Measurements from ENCODE around the gene CTAG2. TPM values are rescaled to one million over a fixed set of nuclear protein-coding genes. Genes with fewer than 3 reads are reported as not detected.

The CTAG2 gene
- total and polyA plus RNA-seq, 2 donors (not counting 1 experiment from before 2014, with no cell fraction given), result not detected

- H3K9ac ChIP-seq (ENCODE audit: low read length), result no peak overlapping the region
- intact Hi-C loops (cut with micrococcal nuclease), result no loop called here
- ATAC-seq (ENCODE audit: low read depth) (no peak), DNase-seq (no peak)
- TF ChIP-seq EZH2 (IDR thresholded peaks at IDR 0.05; ENCODE audit: borderline replicate concordance, insufficient read depth, low read depth, low read length, poor library complexity, severe bottlenecking), result no peak
- no peak for TF ChIP-seq CTCF (IDR thresholded peaks at IDR 0.05)
- 100% methylated on average over 8 of the region's 12 CpGs for WGBS (ENCODE audit: insufficient coverage)
- Mint-ChIP-seq H3K4me3 (no peak overlapping the region), H3K27me3 (no peaks in the 10 kb centered on the region), H3K4me1 (peaks cover 13% of the 10 kb centered on the region), H3K27ac (no peak overlapping the region), H3K9me3 (ENCODE audit: insufficient read depth) (peaks cover 3% of the 10 kb centered on the region)
- H3K4me2 ChIP-seq (replicated peaks; ENCODE audit: low read depth, low read length, poor library complexity, severe bottlenecking), result no peak overlapping the region
- H4K20me1 ChIP-seq (ENCODE audit: control insufficient read depth, insufficient read depth, low read length, poor library complexity, severe bottlenecking), result no peaks in the 10 kb centered on the region
- H3K79me2 ChIP-seq (ENCODE audit: control insufficient read depth, insufficient read depth, low read length), result no peaks in the 10 kb centered on the region
- H3K4me3 ChIP-seq (ENCODE audit: control extremely low read depth in 1 of 5, extremely low read depth in 1 of 5, insufficient read depth in 1 of 5, low read depth in 2 of 5, low read length in 4 of 5), result no peak overlapping the region
- H3K4me1 ChIP-seq (ENCODE audit: control insufficient read depth in 2 of 2, insufficient read depth in 2 of 2, low read length in 2 of 2), result peaks cover 7 to 20% of the 10 kb centered on the region in 2 donors
- H2AFZ ChIP-seq (ENCODE audit: insufficient read depth, low read depth, low read length, poor library complexity, severe bottlenecking), result no peak overlapping the region
- H3K9me3 ChIP-seq (ENCODE audit: control extremely low read depth in 1 of 3, control insufficient read depth in 2 of 3, insufficient read depth in 1 of 3, low read length in 2 of 3), result no peaks in the 10 kb centered on the region
- ChIA-PET POLR2A (no interaction called here), CTCF (no interaction called here)
- H3K27me3 ChIP-seq (replicated peaks in 1 of 4; ENCODE audit: control extremely low read depth in 1 of 4, control insufficient read depth in 3 of 4, insufficient read depth in 4 of 4, low read length in 3 of 4), result no peaks in the 10 kb centered on the region
- H3K27ac ChIP-seq (ENCODE audit: low read length in 2 of 2), result no peak overlapping the region
- H3K36me3 ChIP-seq (replicated peaks in 1 of 2; ENCODE audit: control extremely low read depth in 1 of 2, control insufficient read depth in 1 of 2, extremely low read depth in 1 of 2, insufficient read depth in 2 of 2, low read length in 1 of 2), result no peaks in the 10 kb centered on the region
Measured at GRCh38 chrX:154658187-154658586, 4.8 kb upstream of the CTAG2 start.

- Mint-ChIP-seq H3K27ac (no peak overlapping the region), H3K27me3 (no peaks in the 10 kb centered on the region), H3K4me3 (no peak overlapping the region), H3K4me1 (peaks cover 11% of the 10 kb centered on the region), H3K9me3 (ENCODE audit: insufficient read depth) (peaks cover 3% of the 10 kb centered on the region)
- Histone ChIP-seq H3K4me2 (replicated peaks; ENCODE audit: low read depth, low read length, poor library complexity, severe bottlenecking) (no peak overlapping the region), H3K79me2 (ENCODE audit: control insufficient read depth, insufficient read depth, low read length) (no peaks in the 10 kb centered on the region), H3K9ac (ENCODE audit: low read length) (no peak overlapping the region), H3K27ac (ENCODE audit: low read length in 2 of 2) (no peak overlapping the region), H3K36me3 (replicated peaks in 1 of 2; ENCODE audit: control extremely low read depth in 1 of 2, control insufficient read depth in 1 of 2, extremely low read depth in 1 of 2, insufficient read depth in 2 of 2, low read length in 1 of 2) (no peaks in the 10 kb centered on the region), H3K9me3 (ENCODE audit: control extremely low read depth in 1 of 3, control insufficient read depth in 2 of 3, insufficient read depth in 1 of 3, low read length in 2 of 3) (no peaks in the 10 kb centered on the region), H3K4me3 (ENCODE audit: control extremely low read depth in 1 of 5, extremely low read depth in 1 of 5, insufficient read depth in 1 of 5, low read depth in 2 of 5, low read length in 4 of 5) (no peak overlapping the region), H4K20me1 (ENCODE audit: control insufficient read depth, insufficient read depth, low read length, poor library complexity, severe bottlenecking) (no peaks in the 10 kb centered on the region), H3K27me3 (replicated peaks in 1 of 4; ENCODE audit: control extremely low read depth in 1 of 4, control insufficient read depth in 3 of 4, insufficient read depth in 4 of 4, low read length in 3 of 4) (no peaks in the 10 kb centered on the region), H2AFZ (ENCODE audit: insufficient read depth, low read depth, low read length, poor library complexity, severe bottlenecking) (no peak overlapping the region), H3K4me1 (ENCODE audit: control insufficient read depth in 2 of 2, insufficient read depth in 2 of 2, low read length in 2 of 2) (peaks cover 7 to 14% of the 10 kb centered on the region in 2 donors)
- 96% methylated on average over 4 of the region's 15 CpGs for WGBS (ENCODE audit: insufficient coverage)
- ChIA-PET CTCF (no interaction called here), POLR2A (no interaction called here)
- ATAC-seq (ENCODE audit: low read depth), result no peak
- intact Hi-C loops (cut with micrococcal nuclease), result no loop called here
- TF ChIP-seq EZH2 (IDR thresholded peaks at IDR 0.05; ENCODE audit: borderline replicate concordance, insufficient read depth, low read depth, low read length, poor library complexity, severe bottlenecking) (no peak), CTCF (IDR thresholded peaks at IDR 0.05) (no peak)
- no peak for DNase-seq
Measured at GRCh38 chrX:154657226-154657805, 3.9 kb upstream of the CTAG2 start.

All from B cell (primary cell).